ENCODE data around the gene NARF.

DNA sequence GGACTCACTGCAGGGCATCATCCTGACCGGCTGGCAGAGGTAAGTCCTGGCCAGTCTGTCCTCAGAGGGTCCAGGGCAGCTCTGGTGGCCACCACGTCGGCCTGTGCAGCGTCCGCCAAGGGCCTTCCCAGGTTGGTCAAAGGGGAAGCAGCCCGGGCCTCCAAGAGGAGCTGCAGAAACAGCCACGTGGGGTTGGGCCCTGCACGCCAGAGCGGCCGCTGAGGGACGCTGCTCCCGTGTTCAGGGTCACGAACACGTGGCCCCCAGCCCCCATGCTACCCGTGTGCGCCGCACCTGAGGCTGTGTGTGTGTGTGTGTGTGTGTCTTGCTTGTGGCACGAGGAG, 21.2 kb upstream of the NARF start:
- TF ChIP-seq, protein P1, sequence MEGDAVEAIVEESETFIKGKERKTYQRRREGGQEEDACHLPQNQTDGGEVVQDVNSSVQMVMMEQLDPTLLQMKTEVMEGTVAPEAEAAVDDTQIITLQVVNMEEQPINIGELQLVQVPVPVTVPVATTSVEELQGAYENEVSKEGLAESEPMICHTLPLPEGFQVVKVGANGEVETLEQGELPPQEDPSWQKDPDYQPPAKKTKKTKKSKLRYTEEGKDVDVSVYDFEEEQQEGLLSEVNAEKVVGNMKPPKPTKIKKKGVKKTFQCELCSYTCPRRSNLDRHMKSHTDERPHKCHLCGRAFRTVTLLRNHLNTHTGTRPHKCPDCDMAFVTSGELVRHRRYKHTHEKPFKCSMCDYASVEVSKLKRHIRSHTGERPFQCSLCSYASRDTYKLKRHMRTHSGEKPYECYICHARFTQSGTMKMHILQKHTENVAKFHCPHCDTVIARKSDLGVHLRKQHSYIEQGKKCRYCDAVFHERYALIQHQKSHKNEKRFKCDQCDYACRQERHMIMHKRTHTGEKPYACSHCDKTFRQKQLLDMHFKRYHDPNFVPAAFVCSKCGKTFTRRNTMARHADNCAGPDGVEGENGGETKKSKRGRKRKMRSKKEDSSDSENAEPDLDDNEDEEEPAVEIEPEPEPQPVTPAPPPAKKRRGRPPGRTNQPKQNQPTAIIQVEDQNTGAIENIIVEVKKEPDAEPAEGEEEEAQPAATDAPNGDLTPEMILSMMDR (IDR thresholded peaks at IDR 0.05), result no peak
- no peak for TF ChIP-seq HDAC2 (IDR thresholded peaks at IDR 0.05)
- no peak for TF ChIP-seq CHD2 (IDR thresholded peaks at IDR 0.05; ENCODE audit: low read length, partially characterized antibody)
- TF ChIP-seq, protein P2, sequence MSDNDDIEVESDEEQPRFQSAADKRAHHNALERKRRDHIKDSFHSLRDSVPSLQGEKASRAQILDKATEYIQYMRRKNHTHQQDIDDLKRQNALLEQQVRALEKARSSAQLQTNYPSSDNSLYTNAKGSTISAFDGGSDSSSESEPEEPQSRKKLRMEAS (IDR thresholded peaks at IDR 0.05), result no peak
- TF ChIP-seq ELK1 (IDR thresholded peaks at IDR 0.05; ENCODE audit: low read depth, low read length), result no peak
- no peak for TF ChIP-seq RNF2 (IDR thresholded peaks at IDR 0.05; ENCODE audit: borderline replicate concordance, low read depth)
- TF ChIP-seq RFX5 (IDR thresholded peaks at IDR 0.05), result no peak
- no peak for TF ChIP-seq RAD21 (conservative IDR thresholded peaks at IDR 0.05 in 1 of 2, IDR thresholded peaks at IDR 0.05 in 1 of 2)
- TF ChIP-seq POLR2A (IDR thresholded peaks at IDR 0.05; ENCODE audit: low read length), result no peak
- no peak for TF ChIP-seq ESRRA (IDR thresholded peaks at IDR 0.05; ENCODE audit: borderline replicate concordance, low read length)
